ENCODE data around the gene DENND1A.
A peak's percentile ranks its signal among the peaks of the same experiment; 100 is the strongest.

Gene DENND1A

DNA sequence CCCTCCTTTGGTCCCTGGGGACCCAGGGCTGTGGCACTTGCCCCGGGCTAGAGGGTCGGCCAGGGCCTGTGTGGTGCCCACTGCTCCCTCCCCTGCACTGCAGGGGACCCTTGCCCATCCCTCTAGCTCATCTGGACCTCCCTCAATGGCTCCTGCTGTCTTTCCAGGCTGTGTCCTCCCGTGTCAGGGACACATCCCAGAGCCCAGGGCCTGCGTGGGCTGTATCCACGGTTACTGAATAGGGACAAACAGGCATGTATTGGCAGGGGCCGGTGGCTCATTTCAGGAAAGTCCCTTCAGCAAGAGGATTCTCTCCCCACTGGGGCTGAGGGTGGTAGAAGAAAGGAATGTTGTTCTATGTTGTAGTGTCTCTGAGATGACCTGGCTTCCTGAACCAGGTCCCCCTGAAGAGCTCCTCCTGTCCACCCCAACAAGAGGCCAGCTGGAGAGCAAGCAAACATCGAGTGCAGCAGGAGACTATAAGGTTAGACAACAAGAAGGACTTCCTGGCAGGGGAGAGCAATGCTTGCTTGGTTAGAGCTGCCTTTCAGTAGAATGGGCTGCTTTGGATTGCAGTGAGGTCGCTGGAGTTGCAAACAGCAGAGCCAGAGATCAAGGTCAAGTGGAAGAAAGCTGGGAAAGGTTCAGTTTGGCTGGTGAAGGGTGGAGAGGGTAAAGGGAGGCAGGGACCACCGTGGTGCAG lies 575.0 kb downstream of the DENND1A start:
- no peak for DNase-seq (ENCODE audit: low read depth in 2 of 2)

GRCh38 chr9:123353984-123354591 lies 575.8 kb downstream of the DENND1A start:
- DNase-seq (ENCODE audit: low read depth in 2 of 2): peak in 1 of 2 experiments; percentile 5

- DNase-seq (ENCODE audit: low read depth in 2 of 2): no peak
Observed at GRCh38 chr9:123353041-123353440, 576.9 kb downstream of the DENND1A start.

- DNase-seq (ENCODE audit: low read depth in 2 of 2): no peak
Observed at GRCh38 chr9:123350590-123351310, 579.2 kb downstream of the DENND1A start.

DNA sequence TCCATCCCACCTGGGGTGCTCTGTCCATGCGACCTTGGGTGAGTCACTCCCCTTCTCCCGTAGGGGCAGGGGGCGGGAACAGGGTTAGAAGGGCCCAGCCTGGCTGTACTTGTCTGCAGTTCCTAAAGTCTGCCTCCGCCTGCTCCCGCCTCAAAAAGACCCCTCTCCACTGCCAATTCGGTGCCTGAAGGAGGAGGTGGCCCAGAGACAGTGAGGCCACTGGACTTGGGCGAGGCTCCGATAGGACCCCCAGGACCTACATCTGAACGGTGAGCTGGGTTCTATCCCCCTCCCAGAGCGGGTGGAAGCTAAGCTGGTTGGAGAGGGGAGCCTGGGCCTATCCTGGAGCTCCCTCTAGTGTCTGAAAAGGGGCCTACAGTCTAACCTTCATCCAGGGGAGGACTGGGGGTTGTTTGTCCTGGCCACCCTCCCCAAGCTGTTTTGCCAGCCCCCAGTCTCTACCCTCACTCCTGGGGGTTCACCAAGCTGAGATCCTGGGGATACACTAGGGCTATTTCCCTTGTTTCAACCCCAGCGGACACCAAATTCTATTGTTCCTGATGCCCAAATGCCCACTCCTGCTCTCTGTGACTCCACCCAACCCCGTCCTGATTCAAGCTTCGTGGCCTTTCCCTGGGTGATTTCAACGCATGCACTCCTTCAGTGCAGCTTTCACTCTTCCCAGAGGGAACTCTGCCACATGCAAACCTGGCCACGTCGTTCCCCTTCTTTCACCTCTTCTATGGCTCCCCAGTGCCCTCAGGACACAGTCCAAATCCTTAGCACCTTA lies 580.0 kb downstream of the DENND1A start:
- DNase-seq (ENCODE audit: low read depth in 2 of 2): peak in 1 of 2 experiments; percentile 10

DNA sequence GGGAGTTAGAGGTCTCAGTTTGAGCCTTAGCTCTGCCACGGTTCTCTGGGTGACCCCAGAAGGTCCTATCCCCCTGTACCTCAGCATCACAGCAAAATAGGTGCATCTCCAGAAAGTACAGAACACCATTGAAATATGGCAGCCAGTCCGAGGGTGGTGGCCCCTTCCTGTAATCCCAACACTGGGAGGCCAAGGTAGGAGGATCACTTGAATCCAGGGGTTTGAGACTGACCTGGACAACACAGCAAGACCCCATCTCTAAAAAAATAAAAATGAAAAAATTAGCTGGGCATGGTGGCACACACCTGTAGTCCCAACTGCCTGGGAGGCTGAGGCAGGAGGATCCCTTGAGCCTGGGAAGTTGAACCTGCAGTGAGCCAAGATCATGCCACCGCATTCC lies 580.9 kb downstream of the DENND1A start:
- DNase-seq (ENCODE audit: low read depth in 2 of 2): no peak

DNA sequence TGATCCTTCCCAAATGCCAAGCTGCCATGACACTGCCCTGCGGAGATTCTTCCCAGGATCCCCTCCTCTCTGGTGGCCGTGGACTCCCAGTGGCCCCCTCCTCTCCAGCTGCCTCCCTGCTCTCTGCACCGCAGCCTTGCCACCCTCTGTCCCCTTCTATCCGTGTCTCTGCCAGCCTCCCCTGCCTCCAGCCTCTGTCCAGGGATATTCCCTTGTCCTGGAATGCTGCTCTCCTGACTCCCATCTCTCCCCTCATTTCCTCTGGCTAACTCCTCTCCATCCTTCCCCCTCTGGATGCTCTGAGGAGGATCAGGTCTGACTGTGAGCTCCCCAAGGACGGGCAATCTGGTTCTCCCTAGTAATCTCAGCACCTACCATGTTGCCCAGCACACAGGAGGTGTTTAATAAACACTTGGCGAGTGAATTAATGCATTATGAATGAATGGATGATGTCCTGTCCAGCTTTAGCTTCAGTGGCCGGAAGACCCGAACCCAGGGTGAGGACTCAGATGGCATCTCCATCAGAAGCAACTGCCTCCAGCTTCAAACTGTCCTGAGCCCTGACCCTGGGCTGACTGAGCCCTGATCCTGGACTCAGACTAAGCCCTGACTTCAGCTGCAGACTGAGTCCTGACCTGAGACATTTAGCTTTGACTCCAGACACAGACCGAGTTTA lies 581.5 kb downstream of the DENND1A start:
- DNase-seq (ENCODE audit: low read depth in 2 of 2): no peak

DNA sequence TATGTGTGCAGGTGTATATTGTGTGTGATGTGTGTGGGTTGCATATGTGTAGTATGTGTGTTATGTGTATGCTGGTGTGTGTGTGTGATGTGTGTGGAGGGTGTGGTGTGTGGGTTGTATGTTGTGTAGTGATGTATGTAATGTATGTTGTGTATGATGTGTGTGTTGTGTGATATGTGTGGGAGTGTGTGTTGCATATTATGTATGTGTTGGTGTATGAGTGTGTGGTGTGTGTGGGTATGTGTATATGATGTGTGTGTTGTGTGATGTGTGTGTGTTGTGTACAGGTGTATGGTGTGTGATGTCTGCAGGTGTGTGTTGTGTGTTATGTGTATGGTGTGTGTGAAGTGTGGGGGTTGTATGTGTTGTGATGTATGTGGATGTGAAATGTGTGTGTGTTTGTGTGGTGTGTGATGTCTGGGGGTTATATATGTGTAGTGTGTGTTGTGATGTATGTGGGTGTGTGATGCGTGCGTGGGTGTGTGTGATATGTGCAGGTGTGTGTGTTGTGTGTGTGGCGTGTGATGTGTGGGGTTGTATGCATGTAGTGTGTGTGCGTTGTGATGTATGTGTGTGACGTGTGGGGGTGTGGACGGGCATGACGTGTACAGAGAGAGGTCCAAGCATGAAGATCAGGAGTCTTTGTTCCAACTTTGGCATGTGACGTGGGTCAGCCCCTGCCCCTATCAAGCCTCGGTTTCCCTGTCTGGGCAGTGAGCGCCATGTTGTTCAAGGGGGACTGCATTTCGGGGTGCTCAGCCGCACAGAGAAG lies 582.5 kb downstream of the DENND1A start:
- no peak for DNase-seq (ENCODE audit: low read depth in 2 of 2)

DNA sequence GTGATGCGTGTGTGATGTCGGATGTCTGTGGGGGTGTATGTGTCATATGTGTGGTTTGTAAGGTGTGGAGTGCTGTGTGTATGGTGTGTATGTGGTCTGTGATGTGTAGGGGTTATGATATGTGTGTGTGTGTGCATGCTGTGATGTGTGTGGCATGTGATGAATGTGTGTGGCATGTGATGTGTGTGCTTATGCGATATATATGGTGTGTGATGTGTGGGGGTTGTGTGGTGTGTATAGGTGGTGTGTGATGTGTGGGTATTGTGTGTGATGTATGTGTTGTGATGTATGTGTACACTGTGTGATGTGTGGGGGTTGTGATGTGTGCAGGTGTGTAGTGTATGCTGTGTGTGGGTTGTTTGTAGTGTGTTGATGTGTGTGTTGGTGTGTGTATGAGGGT lies 583.1 kb downstream of the DENND1A start:
- DNase-seq (ENCODE audit: low read depth in 2 of 2): no peak

- no peak for DNase-seq (ENCODE audit: low read depth in 2 of 2)
Observed at GRCh38 chr9:123346026-123346425, 583.9 kb downstream of the DENND1A start.

GRCh38 chr9:123345567-123345955 lies 584.4 kb downstream of the DENND1A start:
- no peak for DNase-seq (ENCODE audit: low read depth in 2 of 2)

GRCh38 chr9:123344192-123344949 lies 585.6 kb downstream of the DENND1A start:
- DNase-seq (ENCODE audit: low read depth in 2 of 2): no peak

- no peak for DNase-seq (ENCODE audit: low read depth in 2 of 2)
Observed at GRCh38 chr9:123343443-123344191, 586.3 kb downstream of the DENND1A start.

- DNase-seq (ENCODE audit: low read depth in 2 of 2): no peak
Observed at GRCh38 chr9:123342247-123342646, 587.7 kb downstream of the DENND1A start.

GRCh38 chr9:123341816-123342215 lies 588.1 kb downstream of the DENND1A start:
- no peak for DNase-seq (ENCODE audit: low read depth in 2 of 2)

DNA sequence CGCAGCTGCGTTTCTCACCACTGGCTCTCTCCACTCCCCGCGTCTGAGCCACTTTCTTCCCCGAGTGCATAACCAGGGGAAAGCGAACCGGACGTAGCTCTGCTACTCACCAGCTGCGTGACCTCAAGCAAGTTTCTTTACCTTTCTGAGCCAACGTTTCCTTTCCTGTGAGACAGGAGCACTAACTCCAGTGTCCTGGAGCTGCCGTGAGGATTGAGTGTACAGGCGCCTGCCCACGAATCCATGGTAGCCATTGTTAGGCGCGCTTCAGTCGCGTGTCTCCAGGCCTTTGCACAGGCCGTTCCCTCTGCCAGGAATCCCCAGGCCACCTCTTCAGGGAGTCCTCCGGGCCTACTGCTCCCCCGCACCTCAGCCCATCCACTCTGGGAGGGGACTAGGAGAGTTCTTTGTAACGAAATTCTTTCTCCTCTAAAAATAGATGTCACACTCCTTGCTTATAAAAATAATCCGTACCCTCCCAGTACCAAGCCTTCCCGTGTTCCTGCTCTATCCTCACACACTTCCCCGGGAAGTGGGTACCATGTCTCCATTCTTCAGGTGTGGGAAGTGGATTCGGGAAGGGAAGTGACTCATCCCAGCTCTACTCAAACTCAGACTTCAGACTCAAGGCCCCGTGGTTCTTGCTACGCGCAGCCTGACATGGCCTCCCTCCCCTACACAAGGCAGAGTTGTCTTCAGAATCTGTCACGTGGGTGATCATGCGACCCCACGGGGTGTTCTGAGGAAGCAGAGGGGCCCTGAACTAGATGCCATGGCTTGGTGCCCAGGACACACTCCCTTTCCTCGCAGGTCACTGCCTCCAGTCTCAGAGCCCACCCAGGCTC lies 590.0 kb downstream of the DENND1A start:
- DNase-seq (ENCODE audit: low read depth in 2 of 2): no peak

DNA sequence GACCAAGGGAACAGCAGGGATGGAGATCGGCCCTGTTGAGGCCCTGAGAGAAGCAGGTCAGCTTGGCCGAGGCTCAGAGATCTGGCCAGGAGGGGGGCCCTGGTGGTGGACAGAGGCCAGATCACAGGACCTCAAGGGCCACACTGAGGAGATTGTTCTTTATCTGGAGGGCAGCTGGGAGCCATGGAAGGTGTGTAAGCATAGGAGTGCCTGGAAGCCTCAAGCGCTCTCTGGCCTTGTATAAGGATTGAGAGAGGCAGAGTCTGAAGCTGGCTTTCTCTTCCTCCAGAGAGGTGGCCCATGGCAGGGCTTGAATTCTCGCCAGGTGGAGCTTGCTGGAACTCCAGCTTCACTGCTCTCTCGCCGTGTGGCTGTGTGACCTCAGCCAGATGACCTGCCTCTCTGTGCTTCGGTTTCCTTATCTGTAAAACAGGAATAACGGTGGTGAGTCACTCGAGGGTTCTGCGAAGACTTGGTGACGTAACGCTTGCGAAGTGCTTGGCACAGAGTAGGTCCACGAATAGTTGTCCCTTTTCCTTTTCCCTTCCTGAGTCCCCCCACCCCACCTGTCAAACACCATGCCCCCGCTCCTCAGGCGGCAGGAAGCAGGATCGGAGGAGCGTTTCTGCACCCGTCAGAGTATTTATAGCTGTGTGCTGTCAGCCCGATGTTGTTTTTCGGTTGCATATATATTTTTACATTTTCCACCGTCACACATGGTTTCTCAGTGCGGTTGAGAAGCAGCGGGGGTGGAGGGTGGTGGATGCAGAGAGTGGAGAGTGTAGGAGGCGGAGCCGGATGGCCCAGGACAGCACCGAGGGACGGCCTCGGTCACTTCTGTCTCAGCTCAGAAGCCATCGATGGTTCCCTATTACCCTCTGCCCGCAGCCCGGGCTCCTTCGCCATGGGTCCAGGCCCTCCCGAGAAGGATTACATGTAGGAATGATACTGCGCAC lies 590.9 kb downstream of the DENND1A start:
- no peak for DNase-seq (ENCODE audit: low read depth in 2 of 2)

All from fibroblast of skin of left biceps (primary cell).